Measurements from ENCODE around the gene CDH8.

The CDH8 gene

DNA sequence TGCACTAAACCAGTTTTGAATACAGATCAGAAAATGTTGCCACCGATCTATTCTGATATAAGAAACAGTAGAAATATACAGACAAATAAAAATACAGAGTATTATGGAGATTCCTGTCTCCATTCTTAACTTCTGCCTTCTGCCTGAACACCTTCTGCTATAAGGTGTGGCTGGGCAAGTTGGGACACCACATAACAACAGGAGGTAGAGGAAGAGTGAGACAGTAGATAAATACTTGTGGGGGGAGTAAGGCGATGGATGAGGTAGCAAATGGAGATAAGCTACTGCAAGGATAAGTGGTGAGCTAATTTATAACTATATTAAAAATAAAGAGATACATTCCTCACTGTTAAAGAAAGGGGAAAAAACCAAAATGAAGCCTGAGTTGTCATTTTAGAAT is 143.7 kb downstream of the CDH8 start:
- TF ChIP-seq, protein P1, sequence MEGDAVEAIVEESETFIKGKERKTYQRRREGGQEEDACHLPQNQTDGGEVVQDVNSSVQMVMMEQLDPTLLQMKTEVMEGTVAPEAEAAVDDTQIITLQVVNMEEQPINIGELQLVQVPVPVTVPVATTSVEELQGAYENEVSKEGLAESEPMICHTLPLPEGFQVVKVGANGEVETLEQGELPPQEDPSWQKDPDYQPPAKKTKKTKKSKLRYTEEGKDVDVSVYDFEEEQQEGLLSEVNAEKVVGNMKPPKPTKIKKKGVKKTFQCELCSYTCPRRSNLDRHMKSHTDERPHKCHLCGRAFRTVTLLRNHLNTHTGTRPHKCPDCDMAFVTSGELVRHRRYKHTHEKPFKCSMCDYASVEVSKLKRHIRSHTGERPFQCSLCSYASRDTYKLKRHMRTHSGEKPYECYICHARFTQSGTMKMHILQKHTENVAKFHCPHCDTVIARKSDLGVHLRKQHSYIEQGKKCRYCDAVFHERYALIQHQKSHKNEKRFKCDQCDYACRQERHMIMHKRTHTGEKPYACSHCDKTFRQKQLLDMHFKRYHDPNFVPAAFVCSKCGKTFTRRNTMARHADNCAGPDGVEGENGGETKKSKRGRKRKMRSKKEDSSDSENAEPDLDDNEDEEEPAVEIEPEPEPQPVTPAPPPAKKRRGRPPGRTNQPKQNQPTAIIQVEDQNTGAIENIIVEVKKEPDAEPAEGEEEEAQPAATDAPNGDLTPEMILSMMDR (IDR thresholded peaks at IDR 0.05; ENCODE audit: low read depth, low read length, poor library complexity, severe bottlenecking): no peak
- no peak for TF ChIP-seq EZH2phosphoT487 (IDR thresholded peaks at IDR 0.05; ENCODE audit: borderline replicate concordance, low read length)

DNA sequence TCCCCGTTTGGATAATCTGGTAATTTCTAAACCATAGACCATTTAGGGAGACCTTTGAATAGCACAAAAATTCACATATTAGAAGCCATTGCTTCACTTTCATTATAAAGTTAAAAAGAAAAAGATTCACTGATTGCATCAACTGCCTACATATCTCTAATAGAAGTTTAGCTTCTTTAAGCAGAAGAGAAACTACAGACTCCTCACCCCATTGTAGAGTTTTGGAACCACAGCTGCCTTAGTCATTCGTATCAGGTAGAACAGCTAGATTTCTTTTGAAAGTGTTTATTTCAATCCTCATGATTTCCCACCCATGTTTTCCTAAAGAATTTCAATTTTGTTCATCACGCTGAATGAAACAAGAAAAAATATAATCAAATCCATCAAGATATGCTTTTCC is 144.8 kb downstream of the CDH8 start:
- Histone ChIP-seq H3F3A (ENCODE audit: control insufficient read depth, insufficient read depth) (no peaks in the 10 kb centered on the region), H3K4me3 (ENCODE audit: low read length) (no peak overlapping the region), H4K20me1 (ENCODE audit: control insufficient read depth, insufficient read depth, low read depth, low read length) (no peaks in the 10 kb centered on the region), H3K79me2 (ENCODE audit: control insufficient read depth, low read length) (no peaks in the 10 kb centered on the region), H3K27me3 (ENCODE audit: control insufficient read depth, low read length) (no peaks in the 10 kb centered on the region), H3K4me1 (ENCODE audit: control insufficient read depth, low read length) (no peaks in the 10 kb centered on the region), H3K27ac (ENCODE audit: low read depth, low read length) (no peak overlapping the region), H3K9me3 (ENCODE audit: control insufficient read depth, insufficient read depth, low read length) (no peaks in the 10 kb centered on the region), H3K9me2 (replicated peaks; ENCODE audit: control insufficient read depth, low read length) (no peaks in the 10 kb centered on the region; the same call in 1 of the 2 replicates), H3K4me2 (ENCODE audit: low read length) (no peak overlapping the region), H3K36me3 (ENCODE audit: control insufficient read depth, low read length) (no peaks in the 10 kb centered on the region)
- no peak for TF ChIP-seq EZH2phosphoT487 (IDR thresholded peaks at IDR 0.05; ENCODE audit: borderline replicate concordance, low read length)
- TF ChIP-seq, protein P1 (IDR thresholded peaks at IDR 0.05; ENCODE audit: low read depth, low read length, poor library complexity, severe bottlenecking): no peak

More for the DNA sequence above, 143.7 kb downstream of the CDH8 start:
- no peak overlapping the region for H3K4me3 ChIP-seq (ENCODE audit: low read length)
- no peaks in the 10 kb centered on the region for H3K27me3 ChIP-seq (ENCODE audit: control insufficient read depth, low read length)
- H3K4me2 ChIP-seq (ENCODE audit: low read length): no peak overlapping the region
- no peaks in the 10 kb centered on the region for H3K9me3 ChIP-seq (ENCODE audit: control insufficient read depth, insufficient read depth, low read length)
- no peaks in the 10 kb centered on the region for H3K79me2 ChIP-seq (ENCODE audit: control insufficient read depth, low read length)
- no peak overlapping the region for H3K27ac ChIP-seq (ENCODE audit: low read depth, low read length)
- H3K4me1 ChIP-seq (ENCODE audit: control insufficient read depth, low read length): no peaks in the 10 kb centered on the region
- H3K36me3 ChIP-seq (ENCODE audit: control insufficient read depth, low read length): no peaks in the 10 kb centered on the region
- no peaks in the 10 kb centered on the region for H3F3A ChIP-seq (ENCODE audit: control insufficient read depth, insufficient read depth)
- no peaks in the 10 kb centered on the region for H4K20me1 ChIP-seq (ENCODE audit: control insufficient read depth, insufficient read depth, low read depth, low read length)
- H3K9me2 ChIP-seq (replicated peaks; ENCODE audit: control insufficient read depth, low read length): no peaks in the 10 kb centered on the region; the same call in 1 of the 2 replicates

DNA sequence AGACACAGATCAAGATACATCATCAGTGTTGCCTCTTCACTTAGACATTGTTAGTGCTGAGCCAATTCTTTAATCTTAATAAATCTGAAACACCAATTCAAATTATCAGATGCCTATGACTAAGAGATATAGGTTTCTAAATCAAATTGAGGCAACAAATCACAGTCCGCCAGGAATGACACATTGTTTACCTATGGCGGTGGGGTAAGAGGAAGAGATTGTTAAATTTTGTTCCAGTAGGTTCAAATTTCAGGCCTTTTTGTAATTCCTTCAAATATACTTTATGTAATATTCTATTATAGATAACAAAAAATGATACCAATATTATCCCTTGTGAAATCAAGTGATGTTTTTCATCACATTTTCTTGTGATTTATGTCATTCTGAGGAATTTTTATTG is 145.9 kb downstream of the CDH8 start:
- Histone ChIP-seq H3K4me3 (ENCODE audit: low read length) (no peak overlapping the region), H3K4me2 (ENCODE audit: low read length) (no peak overlapping the region), H3K79me2 (ENCODE audit: control insufficient read depth, low read length) (no peaks in the 10 kb centered on the region), H3K9me3 (ENCODE audit: control insufficient read depth, insufficient read depth, low read length) (no peaks in the 10 kb centered on the region), H3K27me3 (ENCODE audit: control insufficient read depth, low read length) (no peaks in the 10 kb centered on the region), H3K36me3 (ENCODE audit: control insufficient read depth, low read length) (no peaks in the 10 kb centered on the region), H4K20me1 (ENCODE audit: control insufficient read depth, insufficient read depth, low read depth, low read length) (no peaks in the 10 kb centered on the region), H3K9me2 (replicated peaks; ENCODE audit: control insufficient read depth, low read length) (no peaks in the 10 kb centered on the region; the same call in 1 of the 2 replicates), H3K27ac (ENCODE audit: low read depth, low read length) (no peak overlapping the region), H3F3A (ENCODE audit: control insufficient read depth, insufficient read depth) (no peaks in the 10 kb centered on the region), H3K4me1 (ENCODE audit: control insufficient read depth, low read length) (no peaks in the 10 kb centered on the region)
- TF ChIP-seq EZH2phosphoT487 (IDR thresholded peaks at IDR 0.05; ENCODE audit: borderline replicate concordance, low read length): no peak
- TF ChIP-seq, protein P1 (IDR thresholded peaks at IDR 0.05; ENCODE audit: low read depth, low read length, poor library complexity, severe bottlenecking): no peak

Measured in DOHH2 (cell line).